ENCODE data around the gene CRMP1.
A peak's percentile ranks its signal among the peaks of the same experiment; 100 is the strongest.

DNA sequence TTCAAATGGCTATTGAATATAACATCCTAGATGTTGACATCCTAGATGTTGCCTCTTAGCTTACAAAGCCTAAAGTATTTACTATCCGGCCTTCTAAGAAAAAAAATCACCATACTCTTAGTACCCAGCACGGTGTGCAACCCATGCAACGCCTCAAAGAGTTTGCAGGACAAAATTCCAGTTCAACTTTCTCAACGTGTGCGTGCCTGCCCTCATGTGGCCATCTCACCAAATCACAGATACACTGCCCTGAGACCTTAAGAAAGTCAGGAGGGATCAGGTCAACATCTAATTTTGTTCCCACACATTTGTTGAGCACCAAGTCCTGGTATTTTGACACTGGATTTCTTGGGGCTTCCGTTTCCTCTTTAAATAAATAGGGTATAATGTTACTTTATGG lies 68.3 kb downstream of the CRMP1 start:
- TF ChIP-seq, protein P1, sequence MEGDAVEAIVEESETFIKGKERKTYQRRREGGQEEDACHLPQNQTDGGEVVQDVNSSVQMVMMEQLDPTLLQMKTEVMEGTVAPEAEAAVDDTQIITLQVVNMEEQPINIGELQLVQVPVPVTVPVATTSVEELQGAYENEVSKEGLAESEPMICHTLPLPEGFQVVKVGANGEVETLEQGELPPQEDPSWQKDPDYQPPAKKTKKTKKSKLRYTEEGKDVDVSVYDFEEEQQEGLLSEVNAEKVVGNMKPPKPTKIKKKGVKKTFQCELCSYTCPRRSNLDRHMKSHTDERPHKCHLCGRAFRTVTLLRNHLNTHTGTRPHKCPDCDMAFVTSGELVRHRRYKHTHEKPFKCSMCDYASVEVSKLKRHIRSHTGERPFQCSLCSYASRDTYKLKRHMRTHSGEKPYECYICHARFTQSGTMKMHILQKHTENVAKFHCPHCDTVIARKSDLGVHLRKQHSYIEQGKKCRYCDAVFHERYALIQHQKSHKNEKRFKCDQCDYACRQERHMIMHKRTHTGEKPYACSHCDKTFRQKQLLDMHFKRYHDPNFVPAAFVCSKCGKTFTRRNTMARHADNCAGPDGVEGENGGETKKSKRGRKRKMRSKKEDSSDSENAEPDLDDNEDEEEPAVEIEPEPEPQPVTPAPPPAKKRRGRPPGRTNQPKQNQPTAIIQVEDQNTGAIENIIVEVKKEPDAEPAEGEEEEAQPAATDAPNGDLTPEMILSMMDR (IDR thresholded peaks at IDR 0.05), result peak in 1 of 4 experiments; percentile 12
- no peak for TF ChIP-seq POLR2AphosphoS5 (IDR thresholded peaks at IDR 0.05)
- TF ChIP-seq POLR2A (IDR thresholded peaks at IDR 0.05), result no peak
- TF ChIP-seq EP300 (IDR thresholded peaks at IDR 0.05), result no peak
